ENCODE results near the gene ADAMTS14.

- TF ChIP-seq, protein P1, sequence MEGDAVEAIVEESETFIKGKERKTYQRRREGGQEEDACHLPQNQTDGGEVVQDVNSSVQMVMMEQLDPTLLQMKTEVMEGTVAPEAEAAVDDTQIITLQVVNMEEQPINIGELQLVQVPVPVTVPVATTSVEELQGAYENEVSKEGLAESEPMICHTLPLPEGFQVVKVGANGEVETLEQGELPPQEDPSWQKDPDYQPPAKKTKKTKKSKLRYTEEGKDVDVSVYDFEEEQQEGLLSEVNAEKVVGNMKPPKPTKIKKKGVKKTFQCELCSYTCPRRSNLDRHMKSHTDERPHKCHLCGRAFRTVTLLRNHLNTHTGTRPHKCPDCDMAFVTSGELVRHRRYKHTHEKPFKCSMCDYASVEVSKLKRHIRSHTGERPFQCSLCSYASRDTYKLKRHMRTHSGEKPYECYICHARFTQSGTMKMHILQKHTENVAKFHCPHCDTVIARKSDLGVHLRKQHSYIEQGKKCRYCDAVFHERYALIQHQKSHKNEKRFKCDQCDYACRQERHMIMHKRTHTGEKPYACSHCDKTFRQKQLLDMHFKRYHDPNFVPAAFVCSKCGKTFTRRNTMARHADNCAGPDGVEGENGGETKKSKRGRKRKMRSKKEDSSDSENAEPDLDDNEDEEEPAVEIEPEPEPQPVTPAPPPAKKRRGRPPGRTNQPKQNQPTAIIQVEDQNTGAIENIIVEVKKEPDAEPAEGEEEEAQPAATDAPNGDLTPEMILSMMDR (IDR thresholded peaks at IDR 0.05; ENCODE audit: borderline replicate concordance, extremely low read depth, low read length, poor library complexity, severe bottlenecking) = no peak
- TF ChIP-seq EZH2 (IDR thresholded peaks at IDR 0.05; ENCODE audit: borderline replicate concordance, low read depth, low read length, severe bottlenecking) = no peak
Observed at GRCh38 chr10:70622541-70622940, 49.8 kb upstream of the ADAMTS14 start.
